Kidney epithelial cell (primary cell): Measurements from ENCODE around the gene PRKRA. TPM values are rescaled to one million over a fixed set of nuclear protein-coding genes. Genes with fewer than 3 reads are reported as not detected.

Experiments
- DNase-seq: peaks from one replicate; pipeline ENCODE4 v3.0.0-alpha.2; 2010; ENCODE audit warnings: low read depth
- H3K27me3 ChIP-seq: 2 replicates; pipeline ENCODE4 v1.6.0; 2011; ENCODE audit warnings: low read length; ENCODE audit not compliant: control insufficient read depth, insufficient read depth
- H3K36me3 ChIP-seq: 2 replicates; pipeline ENCODE4 v1.5.1; 2011; ENCODE audit warnings: low read length; ENCODE audit not compliant: control insufficient read depth, insufficient read depth
- H3K4me3 ChIP-seq: 2 replicates; pipeline ENCODE4 v1.5.1; 2011; ENCODE audit warnings: low read depth, mild to moderate bottlenecking, control low read depth, low read length
- CTCF ChIP-seq: IDR thresholded peaks from 2 replicates; pipeline ENCODE4 v1.5.1; 2011; ENCODE audit warnings: mild to moderate bottlenecking, moderate library complexity, low read length, control low read depth, inconsistent platforms; ENCODE audit not compliant: insufficient read depth, poor library complexity, severe bottlenecking
- total RNA-seq: library from RNA; depleted of rRNA; stranded (reverse); fragments of >200 nt; gene quantifications from 2 replicates; pipeline ENCODE4 v1.2.3, GENCODE V29; 2015

Gene PRKRA
- total RNA-seq, 1 donor from 2014 or later: 50.4 TPM

- H3K27me3 ChIP-seq: no peaks in the 10 kb centered on the region
- no peaks in the 10 kb centered on the region for H3K36me3 ChIP-seq
- TF ChIP-seq CTCF: peak; percentile 77
- peak within 1 kb of the TSS; percentile 83 for H3K4me3 ChIP-seq
- peak; percentile 35 for DNase-seq
Measured at GRCh38 chr2:178478439-178479274, 27.7 kb upstream of the PRKRA start, which contains the start of gene FKBP7. Gene FKBP7, minus strand, starts transcription at chr2:178478600. Its CDS starts 101 bp downstream, at chr2:178478499.

- Histone ChIP-seq H3K27me3 (no peaks in the 10 kb centered on the region), H3K36me3 (no peaks in the 10 kb centered on the region), H3K4me3 (peak overlapping the region; percentile 83)
- no peak for TF ChIP-seq CTCF
- DNase-seq: no peak
Measured at GRCh38 chr2:178478130-178478438, 27.1 kb upstream of the PRKRA start.

GRCh38 chr2:178477443-178478129 lies 26.6 kb upstream of the PRKRA start:
- H3K27me3 ChIP-seq: no peaks in the 10 kb centered on the region
- no peak for TF ChIP-seq CTCF
- peak overlapping the region; percentile 83 for H3K4me3 ChIP-seq
- no peaks in the 10 kb centered on the region for H3K36me3 ChIP-seq
- no peak for DNase-seq

- TF ChIP-seq CTCF: no peak
- Histone ChIP-seq H3K36me3 (no peaks in the 10 kb centered on the region), H3K4me3 (no peak overlapping the region), H3K27me3 (no peaks in the 10 kb centered on the region)
- DNase-seq: no peak
Measured at GRCh38 chr2:178476477-178476876, 25.5 kb upstream of the PRKRA start.

GRCh38 chr2:178474560-178474959 lies 23.6 kb upstream of the PRKRA start:
- H3K36me3 ChIP-seq: no peaks in the 10 kb centered on the region
- H3K4me3 ChIP-seq: no peak overlapping the region
- H3K27me3 ChIP-seq: no peaks in the 10 kb centered on the region
- no peak for TF ChIP-seq CTCF
- no peak for DNase-seq

GRCh38 chr2:178473931-178474330 lies 23.0 kb upstream of the PRKRA start:
- no peak for TF ChIP-seq CTCF
- no peak for DNase-seq
- H3K36me3 ChIP-seq: no peaks in the 10 kb centered on the region

More at GRCh38 chr2:178473931-178474330, 23.0 kb upstream of the PRKRA start:
- Histone ChIP-seq H3K4me3 (no peak overlapping the region), H3K27me3 (no peaks in the 10 kb centered on the region)
